Fibroblast of lung (primary cell): ENCODE results near the gene UTP25.

Source experiments
- CTCF ChIP-seq, 2 donors: IDR thresholded peaks in 1 of 2; conservative IDR thresholded peaks in 1 of 2; 1 replicate in 1 of 2; 2 replicates in 1 of 2; pipeline ENCODE4 v1.5.1; 2011 to 2012; ENCODE audit warnings: low read length in 2 of 2, control low read depth in 1 of 2, inconsistent platforms in 1 of 2, low read depth in 1 of 2, mild to moderate bottlenecking in 1 of 2
- EZH2 ChIP-seq: IDR thresholded peaks from 2 replicates; pipeline ENCODE4 v1.5.1; 2012; ENCODE audit warnings: low read length, control low read depth, mild to moderate bottlenecking; ENCODE audit errors: missing control alignments

DNA sequence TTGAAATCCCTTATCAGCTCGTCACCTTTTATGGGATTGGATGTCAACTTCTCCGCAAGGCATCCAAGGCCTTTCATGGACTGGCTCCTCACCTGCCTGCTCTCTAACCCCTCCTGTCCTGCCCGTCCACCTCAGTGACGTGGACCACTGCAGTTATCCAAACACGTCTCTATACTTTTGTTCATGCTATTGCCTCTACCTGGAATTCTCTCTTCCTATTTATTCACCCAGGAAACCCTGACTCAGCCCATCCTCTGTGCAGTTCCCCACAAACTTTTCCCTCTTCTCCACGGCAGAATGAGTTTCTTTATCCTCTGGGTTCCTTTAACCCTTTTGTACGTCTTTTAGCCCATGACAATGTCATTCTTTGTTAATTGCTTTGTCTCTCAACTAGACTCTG, 5.1 kb upstream of the UTP25 start:
- TF ChIP-seq CTCF (conservative IDR thresholded peaks at IDR 0.05 in 1 of 2, IDR thresholded peaks at IDR 0.05 in 1 of 2; ENCODE audit: low read depth in 1 of 2, low read length in 2 of 2) (no peak), EZH2 (no peak)
